ENCODE data around the gene NMNAT3.

NMNAT3 gene

GRCh38 chr3:139519998-139520737, 157.6 kb downstream of the NMNAT3 start:
- DNase-seq (ENCODE audit: low read depth), result no peak

- no peak for DNase-seq (ENCODE audit: low read depth)
Observed at GRCh38 chr3:139518926-139519842, 158.6 kb downstream of the NMNAT3 start.

GRCh38 chr3:139518306-139518705, 159.5 kb downstream of the NMNAT3 start:
- no peak for DNase-seq (ENCODE audit: low read depth)

GRCh38 chr3:139517321-139518065, 160.3 kb downstream of the NMNAT3 start:
- DNase-seq (ENCODE audit: low read depth), result no peak

GRCh38 chr3:139514741-139515140, 163.0 kb downstream of the NMNAT3 start:
- no peak for DNase-seq (ENCODE audit: low read depth)
